ENCODE results near the gene DMRTA2.
A peak's percentile ranks its signal among the peaks of the same experiment; 100 is the strongest.

The DMRTA2 gene

DNA sequence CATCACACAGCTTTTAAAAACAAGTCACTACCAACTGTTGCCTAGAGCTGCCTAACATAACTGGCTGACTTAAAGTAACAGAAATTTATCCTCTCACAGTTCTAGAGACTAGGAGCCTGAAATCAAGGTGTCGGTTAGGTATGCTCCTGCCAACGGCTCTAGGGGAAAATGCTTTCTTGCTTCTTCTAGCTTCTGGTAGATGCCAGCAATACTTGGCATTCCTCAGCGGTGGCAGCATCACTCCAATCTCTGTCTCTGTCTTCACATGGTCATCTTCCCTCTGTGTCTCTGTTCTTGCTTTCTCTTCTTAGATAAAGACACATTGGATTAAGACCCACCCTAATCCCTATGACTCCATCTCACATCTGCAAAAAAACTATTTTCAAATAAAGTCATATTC, 51.5 kb downstream of the DMRTA2 start:
- DNase-seq, result no peak

DNA sequence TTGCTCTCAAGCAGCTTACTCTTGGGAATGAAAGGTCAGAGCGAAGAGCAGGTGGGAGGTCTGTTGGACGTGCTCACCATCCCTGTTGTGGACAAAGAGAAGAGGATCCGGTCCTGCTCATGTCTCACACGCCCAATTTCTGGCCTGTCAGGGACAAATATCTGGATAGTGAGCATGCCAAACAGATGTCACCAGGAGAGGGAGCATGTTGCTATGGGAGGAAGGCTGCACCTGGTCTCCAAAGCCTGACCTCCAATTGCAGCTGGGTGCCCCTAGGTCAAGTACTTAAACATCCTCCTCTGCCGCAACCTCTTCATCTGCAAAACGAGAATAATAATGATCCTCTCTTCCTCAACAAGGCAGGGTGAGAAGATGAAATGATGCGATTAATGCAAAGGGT, 53.4 kb downstream of the DMRTA2 start:
- peak; percentile 2 for DNase-seq

DNA sequence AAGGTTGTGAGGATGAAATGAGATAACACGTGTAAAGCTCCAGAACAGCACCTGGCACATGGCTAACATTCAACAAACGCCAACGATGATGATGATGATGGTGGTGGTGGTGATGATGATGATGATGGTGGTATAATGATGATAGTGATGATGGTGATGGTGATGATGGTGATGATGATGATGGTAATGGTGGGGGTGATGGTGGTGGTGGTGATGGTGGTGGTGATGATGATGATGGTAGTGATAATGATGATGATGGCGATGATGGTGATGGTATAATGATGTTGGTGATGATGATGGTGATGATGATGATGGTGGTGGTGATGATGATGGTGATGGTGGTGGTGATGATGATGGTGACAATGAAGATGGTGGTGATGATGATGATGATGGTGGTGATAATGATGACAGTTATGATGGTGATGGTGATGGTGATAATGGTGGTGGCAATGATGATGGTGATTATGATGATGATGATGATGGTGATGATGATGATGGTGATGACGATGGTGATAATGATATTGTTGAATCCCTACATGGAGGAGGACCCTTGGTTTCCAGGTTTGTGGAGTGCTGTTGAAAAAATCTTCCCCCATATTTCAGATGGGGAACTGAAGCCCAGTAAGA, 54.1 kb downstream of the DMRTA2 start:
- DNase-seq, result no peak

DNA sequence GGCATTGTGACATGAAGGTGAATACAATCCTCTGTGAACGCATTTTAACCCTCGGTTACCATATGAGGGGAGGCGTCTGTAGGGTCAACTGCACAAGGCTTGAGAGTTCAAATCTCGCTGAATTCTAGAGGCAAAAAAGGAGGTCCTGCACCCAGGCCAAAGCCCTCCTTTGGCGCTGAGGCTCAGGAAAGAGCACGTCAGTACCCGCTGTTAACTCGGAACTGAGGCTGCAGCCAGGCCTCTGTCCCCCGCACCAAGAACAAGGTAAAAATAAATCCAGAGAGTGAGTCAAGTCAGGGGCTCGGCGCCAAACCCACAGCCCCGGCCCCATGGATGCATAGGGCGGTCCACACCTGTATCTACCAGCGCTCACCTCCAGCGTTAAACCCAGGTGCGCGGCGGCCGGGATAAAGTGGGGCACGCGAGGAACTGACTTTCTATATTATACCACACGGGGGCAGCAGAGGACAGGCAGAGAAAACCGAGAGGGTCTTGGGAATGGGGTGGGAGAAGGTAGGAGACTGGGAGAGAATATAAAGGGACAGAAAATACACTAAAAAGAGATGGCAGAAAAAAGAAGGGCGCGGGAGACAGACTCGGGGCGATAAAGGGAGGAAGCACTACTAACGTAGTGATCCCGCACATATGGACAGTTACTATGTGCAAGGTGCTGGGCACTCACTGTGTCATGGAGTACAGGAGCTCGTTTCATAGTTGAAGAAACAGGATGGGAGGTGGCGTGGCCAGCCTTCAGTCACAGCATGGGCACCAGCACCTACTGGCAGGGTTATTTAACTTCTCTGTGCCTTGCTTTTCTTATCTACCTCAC, 54.9 kb downstream of the DMRTA2 start:
- peak; percentile 20 for DNase-seq
